Tongue (tissue), 2 donors: ENCODE measurements around the gene PRKN. TPM values are rescaled to one million over a fixed set of nuclear protein-coding genes. Genes with fewer than 3 reads are reported as not detected.

Source experiments
- DNase-seq: peaks from one replicate; pipeline ENCODE4 v3.0.0-alpha.2; 2015
- total RNA-seq: library from RNA; depleted of rRNA; stranded (reverse); fragments of >200 nt; gene quantifications from one replicate; pipeline ENCODE4 v1.2.3, GENCODE V29; 2014

The PRKN gene
- total RNA-seq, 1 donor from 2014 or later, result 7.0 TPM

- no peak for DNase-seq
Measured at GRCh38 chr6:161649068-161649467, 1078.5 kb downstream of the PRKN start.

GRCh38 chr6:161647234-161647633, 1080.3 kb downstream of the PRKN start:
- no peak for DNase-seq

GRCh38 chr6:161644521-161644920, 1083.0 kb downstream of the PRKN start:
- DNase-seq, result no peak

GRCh38 chr6:161641175-161641574, 1086.4 kb downstream of the PRKN start:
- DNase-seq, result no peak

- no peak for DNase-seq
Measured at GRCh38 chr6:161639772-161640171, 1087.8 kb downstream of the PRKN start.

- DNase-seq, result no peak
Measured at GRCh38 chr6:161637658-161638057, 1089.9 kb downstream of the PRKN start.

- peak; percentile 20 for DNase-seq
Measured at GRCh38 chr6:161636882-161637430, 1090.6 kb downstream of the PRKN start.

- no peak for DNase-seq
Measured at GRCh38 chr6:161635975-161636374, 1091.6 kb downstream of the PRKN start.

GRCh38 chr6:161634916-161635315, 1092.7 kb downstream of the PRKN start:
- DNase-seq, result no peak

- peak; percentile 83 for DNase-seq
Measured at GRCh38 chr6:161631676-161632194, 1095.8 kb downstream of the PRKN start.

GRCh38 chr6:161630674-161631073, 1096.9 kb downstream of the PRKN start:
- peak; percentile 8 for DNase-seq

- no peak for DNase-seq
Measured at GRCh38 chr6:161626132-161626676, 1101.4 kb downstream of the PRKN start.

GRCh38 chr6:161624111-161624510, 1103.5 kb downstream of the PRKN start:
- DNase-seq, result no peak

GRCh38 chr6:161622779-161623178, 1104.8 kb downstream of the PRKN start:
- no peak for DNase-seq

- peak; percentile 64 for DNase-seq
Measured at GRCh38 chr6:161618831-161619454, 1108.6 kb downstream of the PRKN start.

- no peak for DNase-seq
Measured at GRCh38 chr6:161613711-161614110, 1113.9 kb downstream of the PRKN start.

- DNase-seq, result no peak
Measured at GRCh38 chr6:161608771-161609170, 1118.8 kb downstream of the PRKN start.

- DNase-seq, result no peak
Measured at GRCh38 chr6:161607696-161608297, 1119.8 kb downstream of the PRKN start.

GRCh38 chr6:161602359-161602758, 1125.2 kb downstream of the PRKN start:
- DNase-seq, result no peak

- DNase-seq, result no peak
Measured at GRCh38 chr6:161598896-161599295, 1128.7 kb downstream of the PRKN start.

- DNase-seq, result no peak
Measured at GRCh38 chr6:161596807-161597520, 1130.6 kb downstream of the PRKN start.

- no peak for DNase-seq
Measured at GRCh38 chr6:161594412-161594811, 1133.2 kb downstream of the PRKN start.
